GM12878 (cell line): ENCODE measurements around the gene ZDHHC22.

ENCODE experiments used
- CTCF ChIP-seq, 3 experiments: IDR thresholded peaks in 2 of 3; conservative IDR thresholded peaks in 1 of 3; 2 replicates each; pipeline ENCODE4 v1.5.1; 2011; ENCODE audit warnings: low read depth in 3 of 3, low read length in 3 of 3, mild to moderate bottlenecking in 3 of 3, control low read depth in 2 of 3, moderate library complexity in 2 of 3, inconsistent platforms in 1 of 3, mixed read lengths in 1 of 3; ENCODE audit not compliant: control insufficient read depth in 2 of 3, insufficient read depth in 1 of 3; ENCODE audit errors: extremely low read depth in 1 of 3
- JUNB ChIP-seq: IDR thresholded peaks from 2 replicates; pipeline ENCODE4 v1.6.1; 2016; ENCODE audit warnings: antibody characterized with exemption, mild to moderate bottlenecking
- MAX ChIP-seq: IDR thresholded peaks from 2 replicates; pipeline ENCODE4 v1.6.1; 2012; ENCODE audit warnings: low read depth, low read length, improper control_type of control experiment

- TF ChIP-seq JUNB (no peak), CTCF (IDR thresholded peaks at IDR 0.05 in 2 of 3, conservative IDR thresholded peaks at IDR 0.05 in 1 of 3; ENCODE audit: control insufficient read depth in 2 of 3, extremely low read depth in 1 of 3, insufficient read depth in 1 of 3, low read depth in 3 of 3, low read length in 3 of 3) (no peak), MAX (no peak)
Observed at GRCh38 chr14:77170045-77170444, 28.5 kb upstream of the ZDHHC22 start.
